ENCODE results near the gene USP20.
"Not testable (repeated sequence)": the region's sequence is repeated elsewhere in the genome, so short reads cannot be mapped to it uniquely, and the experiment has no call there.

Gene USP20

DNA sequence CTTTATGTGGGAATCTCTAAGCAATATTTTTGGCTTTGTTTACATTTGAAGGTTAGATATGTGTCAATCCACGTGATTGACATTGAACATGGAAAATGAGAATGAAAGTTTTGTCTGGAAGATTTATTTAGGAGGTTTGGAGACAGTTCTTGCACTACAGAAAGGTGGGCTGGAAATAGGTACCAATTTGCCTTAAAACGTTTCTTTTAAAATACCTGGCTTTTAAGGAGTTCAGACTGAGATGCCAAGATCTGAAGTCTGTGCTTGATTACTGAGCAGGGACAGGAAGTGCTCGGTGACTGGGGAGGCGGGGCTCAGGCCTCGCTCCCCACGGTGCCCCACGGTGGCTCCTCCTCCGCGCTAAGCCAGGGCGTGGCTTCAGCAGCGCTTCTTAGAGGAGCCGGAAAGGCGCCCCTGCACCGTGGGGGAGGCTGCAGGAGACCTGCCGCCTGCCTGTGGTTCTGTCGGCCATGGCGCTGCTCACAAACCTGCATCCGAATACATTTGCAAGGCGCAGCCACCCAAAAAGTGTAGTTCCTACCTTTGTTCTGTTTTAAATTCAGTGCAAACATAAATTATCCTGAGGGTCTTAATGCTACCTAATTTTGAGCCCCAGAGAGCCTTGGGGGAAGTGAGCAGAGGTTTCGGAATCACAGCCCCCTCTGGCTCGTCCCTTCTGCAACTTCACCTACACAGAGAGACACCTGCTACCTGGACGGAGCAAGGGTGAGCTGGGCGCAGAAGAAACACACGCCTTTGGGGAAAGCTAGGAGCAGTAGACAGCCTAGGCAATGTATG, 49.2 kb downstream of the USP20 start:
- H3K27me3 Mint-ChIP-seq: no peaks in the 10 kb centered on the region
- DNase-seq: peak; percentile 96
- peak overlapping the region; percentile 86 for H3K4me3 Mint-ChIP-seq
- H3K4me1 Mint-ChIP-seq (ENCODE audit: low read depth): peaks cover 53% of the 10 kb centered on the region
- peak overlapping the region; percentile 100 for H3K27ac Mint-ChIP-seq
- H3K9me3 Mint-ChIP-seq: no peaks in the 10 kb centered on the region
- peaks cover 77% of the 10 kb centered on the region for H3K36me3 Mint-ChIP-seq (ENCODE audit: low read depth)

GRCh38 chr9:129885018-129885669, 49.9 kb downstream of the USP20 start:
- peak; percentile 76 for DNase-seq
- Mint-ChIP-seq H3K27ac (peak overlapping the region; percentile 100), H3K4me1 (ENCODE audit: low read depth) (peaks cover 60% of the 10 kb centered on the region), H3K4me3 (peak overlapping the region; percentile 86), H3K36me3 (ENCODE audit: low read depth) (peaks cover 77% of the 10 kb centered on the region), H3K27me3 (no peaks in the 10 kb centered on the region), H3K9me3 (no peaks in the 10 kb centered on the region)

DNA sequence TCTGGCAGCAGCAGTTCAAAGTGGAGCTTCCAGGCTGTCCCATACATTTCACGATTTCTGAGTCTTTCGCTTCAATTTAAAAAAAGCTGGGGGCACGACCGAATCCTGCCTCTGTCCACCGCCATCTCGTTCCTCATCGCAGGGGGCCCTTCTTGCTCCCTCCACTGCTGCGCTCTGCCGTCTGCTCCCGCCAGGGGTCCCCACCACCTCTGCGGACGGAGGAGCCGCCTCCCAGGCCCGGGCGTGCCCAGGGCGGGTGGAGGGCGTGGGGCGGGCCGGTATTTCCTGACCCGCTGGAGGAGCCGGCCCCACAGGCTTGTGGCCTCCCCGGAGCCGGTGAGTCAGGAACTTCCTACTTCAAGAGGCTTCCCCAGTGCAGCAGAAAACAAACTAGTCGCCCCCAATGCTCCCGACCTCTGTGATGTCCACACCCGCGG, 50.4 kb downstream of the USP20 start:
- H3K4me3 Mint-ChIP-seq: peak overlapping the region; percentile 86
- peaks cover 75% of the 10 kb centered on the region for H3K36me3 Mint-ChIP-seq (ENCODE audit: low read depth)
- H3K27ac Mint-ChIP-seq: peak overlapping the region; percentile 100
- peaks cover 64% of the 10 kb centered on the region for H3K4me1 Mint-ChIP-seq (ENCODE audit: low read depth)
- DNase-seq: peak; percentile 95
- H3K9me3 Mint-ChIP-seq: no peaks in the 10 kb centered on the region
- H3K27me3 Mint-ChIP-seq: no peaks in the 10 kb centered on the region

- peak overlapping the region; percentile 100 for H3K27ac Mint-ChIP-seq
- DNase-seq: peak; percentile 71
- no peaks in the 10 kb centered on the region for H3K9me3 Mint-ChIP-seq
- peaks cover 75% of the 10 kb centered on the region for H3K36me3 Mint-ChIP-seq (ENCODE audit: low read depth)
- no peaks in the 10 kb centered on the region for H3K27me3 Mint-ChIP-seq
- peaks cover 72% of the 10 kb centered on the region for H3K4me1 Mint-ChIP-seq (ENCODE audit: low read depth)
- peak overlapping the region; percentile 86 for H3K4me3 Mint-ChIP-seq
Observed at GRCh38 chr9:129886226-129887174, 51.2 kb downstream of the USP20 start.

DNA sequence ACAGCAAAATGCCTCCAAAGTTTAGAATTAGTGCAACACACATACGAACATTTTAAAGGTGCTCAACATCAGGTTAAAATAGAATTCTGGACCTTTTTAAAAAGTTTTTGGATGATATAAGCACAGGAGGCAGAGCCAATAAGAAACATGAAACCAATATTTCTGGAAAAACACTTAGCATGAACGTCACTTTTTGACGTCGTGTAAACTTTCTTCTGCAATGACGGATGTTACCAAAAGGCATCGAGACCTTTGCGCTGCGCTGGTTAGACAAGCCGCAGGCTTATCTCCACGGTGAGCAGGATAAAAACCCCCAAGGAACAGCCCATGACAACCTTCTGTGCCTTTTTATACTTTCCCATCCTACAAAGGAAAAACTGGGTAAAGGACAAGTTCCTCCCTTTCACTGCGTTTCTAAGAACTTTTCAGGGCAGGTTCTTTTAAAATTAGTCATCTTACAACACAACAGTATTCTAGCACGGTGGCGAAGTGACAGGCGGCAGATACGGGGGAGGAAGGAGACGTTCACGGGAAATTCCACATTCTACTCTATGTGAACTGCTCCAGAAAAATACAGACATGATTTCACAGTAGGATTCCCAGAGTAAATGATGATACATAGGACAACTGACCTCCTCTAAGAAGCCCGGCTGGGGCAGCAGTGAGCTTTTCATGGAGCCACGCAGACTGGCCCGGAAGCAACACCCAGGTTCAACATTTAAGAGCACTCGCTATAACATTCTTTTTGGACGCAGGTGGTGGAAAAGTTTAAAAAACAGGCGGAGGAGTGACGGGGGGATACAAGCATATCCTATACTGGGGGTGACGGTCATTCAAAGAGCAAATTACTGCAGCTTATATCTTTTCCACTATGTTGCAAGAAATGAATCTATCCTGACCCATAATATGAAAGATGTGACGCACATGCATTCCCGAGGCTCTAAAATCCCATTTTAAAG, 52.4 kb downstream of the USP20 start:
- H3K9me3 Mint-ChIP-seq: no peaks in the 10 kb centered on the region
- peaks cover 75% of the 10 kb centered on the region for H3K36me3 Mint-ChIP-seq (ENCODE audit: low read depth)
- H3K27me3 Mint-ChIP-seq: no peaks in the 10 kb centered on the region
- peak overlapping the region; percentile 100 for H3K27ac Mint-ChIP-seq
- H3K4me1 Mint-ChIP-seq (ENCODE audit: low read depth): peaks cover 82% of the 10 kb centered on the region
- DNase-seq: peak; percentile 73
- peak overlapping the region; percentile 86 for H3K4me3 Mint-ChIP-seq

GRCh38 chr9:129888293-129889121, 53.2 kb downstream of the USP20 start:
- Mint-ChIP-seq H3K27me3 (no peaks in the 10 kb centered on the region), H3K4me1 (ENCODE audit: low read depth) (peaks cover 85% of the 10 kb centered on the region), H3K27ac (peak overlapping the region; percentile 100), H3K9me3 (no peaks in the 10 kb centered on the region), H3K4me3 (peak overlapping the region; percentile 86), H3K36me3 (ENCODE audit: low read depth) (peaks cover 79% of the 10 kb centered on the region)
- DNase-seq: peak; percentile 89

DNA sequence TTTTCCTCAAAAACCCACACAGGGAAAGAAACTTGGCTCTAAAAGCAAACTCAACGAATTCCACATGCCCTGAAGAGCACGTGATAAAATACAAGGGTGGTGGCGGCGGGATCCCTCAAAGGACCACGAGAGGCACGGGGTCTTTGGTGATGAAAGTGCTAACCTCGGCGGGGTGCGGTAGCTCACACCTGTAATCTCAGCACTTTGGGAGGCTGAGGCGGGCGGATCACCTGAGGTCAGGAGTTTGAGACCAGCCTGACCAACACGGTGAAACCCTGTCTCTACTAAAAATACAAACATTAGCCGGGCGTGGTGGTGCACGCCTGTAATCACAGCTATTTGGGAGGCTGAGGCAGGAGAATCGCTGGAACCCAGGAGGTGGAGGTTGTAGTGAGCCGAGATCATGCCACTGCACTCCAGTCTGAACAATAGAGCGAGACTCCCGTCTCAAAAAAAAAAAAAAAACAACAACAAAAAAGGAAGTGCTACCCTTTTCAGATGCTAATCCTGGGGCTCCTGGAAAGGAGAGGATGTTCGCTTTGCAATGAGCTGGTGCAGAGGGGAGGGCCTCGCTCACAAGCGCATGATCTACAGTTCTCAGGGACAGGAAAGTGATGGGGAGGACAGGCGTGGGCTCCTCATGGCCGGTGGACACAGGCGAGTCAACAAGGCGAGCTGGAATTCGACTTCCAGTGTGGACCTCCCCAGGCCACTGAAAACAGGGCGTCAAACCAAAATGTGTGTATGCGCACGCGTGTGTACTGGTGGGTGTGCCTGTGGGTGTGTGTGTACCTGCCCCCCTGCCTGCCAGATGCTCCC, 54.1 kb downstream of the USP20 start:
- H3K36me3 Mint-ChIP-seq (ENCODE audit: low read depth): peaks cover 79% of the 10 kb centered on the region

DNA sequence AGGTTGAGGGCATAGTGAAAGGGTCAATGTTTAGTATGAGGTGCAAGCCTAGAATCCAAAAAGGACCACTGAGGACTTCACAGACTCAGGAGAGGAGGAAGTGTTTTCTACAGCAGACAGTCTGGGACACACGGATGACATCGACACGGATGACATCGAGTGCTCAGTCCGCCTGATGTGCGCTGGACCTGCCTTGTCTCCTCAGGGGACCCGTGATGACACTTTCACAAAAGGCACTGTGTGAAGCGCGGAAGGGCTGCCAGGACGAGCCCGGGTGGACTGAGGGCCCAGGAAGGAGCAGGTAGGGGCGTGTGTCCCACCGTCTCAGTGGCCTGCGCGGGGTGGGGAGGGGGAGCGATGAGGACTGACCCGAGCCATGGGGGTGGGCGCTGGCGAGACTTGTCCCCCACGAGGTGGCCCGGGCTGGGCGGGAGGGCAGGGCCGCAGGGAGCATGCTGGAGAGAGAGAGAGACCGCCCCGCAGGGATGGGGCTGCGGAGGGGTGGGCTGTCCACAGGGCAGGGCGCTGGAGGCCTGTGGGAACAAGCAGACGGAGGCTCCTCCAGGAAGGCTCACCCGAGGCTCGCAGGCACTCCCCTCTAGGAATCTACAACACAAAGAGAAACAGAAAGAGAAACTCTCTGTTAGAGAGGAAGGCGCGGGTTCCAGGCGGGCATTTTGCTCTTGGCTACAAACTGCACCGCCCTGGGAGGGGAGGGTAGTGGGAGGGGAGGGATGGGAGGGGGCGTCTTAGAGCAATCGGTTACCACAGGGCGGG, 54.9 kb downstream of the USP20 start:
- Mint-ChIP-seq H3K9me3 (no peaks in the 10 kb centered on the region), H3K4me3 (peak overlapping the region; percentile 86), H3K27ac (peak overlapping the region; percentile 100), H3K4me1 (ENCODE audit: low read depth) (peaks cover 89% of the 10 kb centered on the region), H3K36me3 (ENCODE audit: low read depth) (peaks cover 80% of the 10 kb centered on the region), H3K27me3 (no peaks in the 10 kb centered on the region)
- DNase-seq: peak; percentile 82

More for the DNA sequence above, 54.1 kb downstream of the USP20 start:
- Mint-ChIP-seq H3K27me3 (no peaks in the 10 kb centered on the region), H3K4me1 (ENCODE audit: low read depth) (peaks cover 85% of the 10 kb centered on the region), H3K27ac (peak overlapping the region; percentile 100), H3K9me3 (no peaks in the 10 kb centered on the region), H3K4me3 (peak overlapping the region; percentile 86)
- DNase-seq: peak; percentile 63

DNA sequence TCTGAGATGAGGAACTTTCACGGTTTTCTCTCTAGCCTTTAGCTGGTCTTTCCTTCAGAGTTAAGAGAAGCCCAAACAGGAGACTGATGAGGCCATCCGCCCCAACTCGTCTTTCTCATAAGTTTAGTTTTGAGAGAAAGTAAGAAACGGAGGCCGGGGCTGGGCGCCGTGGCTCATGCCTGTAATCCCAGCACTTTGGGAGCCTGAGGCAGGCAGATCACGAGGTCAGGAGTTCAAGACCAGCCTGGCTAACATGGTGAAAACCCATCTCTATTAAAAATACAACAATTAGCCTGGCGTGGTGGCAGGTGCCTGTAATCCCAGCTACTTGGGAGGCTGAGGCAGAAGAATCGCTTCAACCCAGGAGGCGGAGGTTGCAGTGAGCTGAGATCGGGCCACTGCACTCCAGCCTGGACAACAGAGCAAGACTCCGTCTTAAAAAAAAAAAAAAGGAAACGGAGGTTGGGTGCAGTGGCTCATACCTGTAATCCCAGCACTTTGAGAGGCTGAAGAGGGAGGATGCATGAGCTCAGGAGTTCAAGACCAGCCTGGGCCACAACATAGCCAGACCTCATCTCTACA, 55.6 kb downstream of the USP20 start:
- not testable (repeated sequence) for H3K9me3 Mint-ChIP-seq, DNase-seq, H3K27me3 Mint-ChIP-seq
- peak overlapping the region; percentile 100 for H3K27ac Mint-ChIP-seq
- H3K4me1 Mint-ChIP-seq (ENCODE audit: low read depth): peaks cover 96% of the 10 kb centered on the region
- H3K4me3 Mint-ChIP-seq: peak overlapping the region; percentile 86
- peaks cover 80% of the 10 kb centered on the region for H3K36me3 Mint-ChIP-seq (ENCODE audit: low read depth)

GRCh38 chr9:129891569-129891968, 56.3 kb downstream of the USP20 start:
- peaks cover 84% of the 10 kb centered on the region for H3K36me3 Mint-ChIP-seq (ENCODE audit: low read depth)
- DNase-seq: no peak
- peak overlapping the region; percentile 100 for H3K27ac Mint-ChIP-seq
- peak overlapping the region; percentile 86 for H3K4me3 Mint-ChIP-seq
- no peaks in the 10 kb centered on the region for H3K27me3 Mint-ChIP-seq
- H3K4me1 Mint-ChIP-seq (ENCODE audit: low read depth): peaks cover 97% of the 10 kb centered on the region
- no peaks in the 10 kb centered on the region for H3K9me3 Mint-ChIP-seq

DNA sequence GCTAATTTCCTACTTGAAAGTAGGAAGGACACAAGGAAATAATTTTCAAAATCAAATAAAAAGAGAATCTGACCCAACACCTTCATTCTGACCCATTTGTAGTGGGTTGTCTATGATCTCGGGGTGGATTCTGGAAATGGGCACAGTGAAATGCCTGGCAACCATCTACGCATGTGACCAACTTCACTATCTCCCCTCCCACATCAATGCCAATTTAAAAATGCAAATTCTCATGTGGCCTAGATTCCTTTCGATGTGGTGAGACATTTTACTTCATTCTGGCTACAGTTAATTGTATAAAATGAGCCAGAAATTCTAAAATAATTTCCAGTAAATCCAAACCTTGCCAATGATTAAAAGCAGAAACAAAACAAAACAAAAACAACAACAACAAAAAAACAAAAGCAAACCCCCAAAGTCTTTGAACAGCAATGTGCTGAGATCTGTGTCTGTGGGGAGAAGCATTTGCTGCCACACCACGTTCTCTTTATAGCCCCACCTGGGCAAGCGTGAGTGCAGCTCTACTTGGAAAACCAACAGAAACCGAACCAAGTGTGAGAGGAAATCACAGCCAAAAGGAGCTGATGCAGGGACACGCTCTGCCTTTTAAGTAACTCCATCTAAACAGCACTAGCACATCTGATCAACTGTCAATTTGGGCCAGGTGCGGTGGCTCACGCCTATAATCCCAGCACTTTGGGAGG, 59.0 kb downstream of the USP20 start:
- Mint-ChIP-seq H3K27ac (peak overlapping the region; percentile 100), H3K27me3 (no peaks in the 10 kb centered on the region), H3K4me1 (ENCODE audit: low read depth) (peaks cover 83% of the 10 kb centered on the region), H3K4me3 (peak overlapping the region; percentile 41), H3K9me3 (no peaks in the 10 kb centered on the region), H3K36me3 (ENCODE audit: low read depth) (peaks cover 97% of the 10 kb centered on the region)
- DNase-seq: no peak

Measured in activated T-cell treated with anti-CD3 and anti-CD28 coated beads, Interleukin-2, amount 50 U/mL, for 24 hours (primary cell).